EL (cell line): Measurements from ENCODE around the gene TBX20.

Source experiments
- DNase-seq: peaks from one replicate; pipeline ENCODE4 v3.0.0-alpha.2; 2016

Gene TBX20, protein sequence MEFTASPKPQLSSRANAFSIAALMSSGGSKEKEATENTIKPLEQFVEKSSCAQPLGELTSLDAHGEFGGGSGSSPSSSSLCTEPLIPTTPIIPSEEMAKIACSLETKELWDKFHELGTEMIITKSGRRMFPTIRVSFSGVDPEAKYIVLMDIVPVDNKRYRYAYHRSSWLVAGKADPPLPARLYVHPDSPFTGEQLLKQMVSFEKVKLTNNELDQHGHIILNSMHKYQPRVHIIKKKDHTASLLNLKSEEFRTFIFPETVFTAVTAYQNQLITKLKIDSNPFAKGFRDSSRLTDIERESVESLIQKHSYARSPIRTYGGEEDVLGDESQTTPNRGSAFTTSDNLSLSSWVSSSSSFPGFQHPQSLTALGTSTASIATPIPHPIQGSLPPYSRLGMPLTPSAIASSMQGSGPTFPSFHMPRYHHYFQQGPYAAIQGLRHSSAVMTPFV

DNA sequence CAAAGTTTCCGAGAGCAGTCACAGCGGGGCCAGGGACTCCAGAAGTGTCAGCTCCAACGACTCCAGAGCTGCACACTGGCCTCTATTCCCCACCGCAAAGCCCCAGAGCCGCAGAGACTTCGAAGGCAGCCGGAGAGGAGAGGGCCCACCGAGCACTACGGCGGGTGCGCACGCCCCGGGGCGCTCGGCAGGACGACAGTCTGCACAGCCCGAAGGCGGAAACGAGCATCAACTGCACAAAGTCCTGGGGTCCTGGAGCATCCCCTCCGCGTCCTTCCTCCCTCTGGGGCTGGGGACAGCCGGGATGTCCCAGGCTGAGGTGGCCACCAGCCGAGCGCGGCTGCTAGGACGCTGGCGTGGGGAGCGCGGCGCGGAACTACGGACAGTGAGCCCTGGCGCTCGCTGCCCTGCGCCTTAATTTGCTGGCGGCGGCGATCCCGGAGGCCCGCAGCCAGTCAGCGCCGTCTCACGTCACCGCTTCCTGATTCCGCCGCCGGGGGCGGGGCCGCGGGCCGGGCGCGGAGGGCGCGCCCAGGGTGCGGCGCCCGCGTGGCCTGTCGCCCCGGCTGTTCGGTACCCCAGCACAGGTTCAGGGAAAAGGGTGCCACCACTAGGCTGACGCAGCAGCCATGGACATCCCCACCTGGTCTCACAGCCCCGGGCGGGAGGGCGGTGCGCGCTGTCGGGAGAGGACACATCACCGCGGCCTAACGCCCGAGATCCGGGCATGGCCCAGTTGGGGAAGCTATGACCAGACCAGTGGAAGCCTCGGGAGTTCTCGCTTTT lies at the start of gene TBX20:
TBX20 (minus strand) TSS at position 391 of the 786 bp plus-strand sequence. CDS start 480 bp downstream, outside the sequence.
- peak; percentile 13 for DNase-seq

DNA sequence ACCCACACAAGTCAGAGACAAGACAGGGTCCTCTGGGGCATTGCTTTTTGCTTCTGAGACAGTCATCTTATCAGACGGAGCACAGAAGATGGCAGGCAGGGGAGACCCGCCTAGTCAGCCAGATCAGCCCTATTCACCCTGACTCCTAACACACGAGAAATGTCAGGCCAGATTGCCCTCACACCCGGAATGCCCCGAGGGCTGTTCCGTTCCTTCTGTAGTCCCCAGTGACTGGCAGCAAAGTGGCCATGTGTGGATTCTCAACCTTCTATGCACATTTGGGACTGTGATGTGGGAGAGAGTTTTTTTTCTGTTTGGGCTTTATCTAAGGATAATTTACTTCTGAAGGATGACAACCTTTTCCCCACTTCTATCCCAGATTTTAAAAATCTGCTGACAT lies 35.5 kb upstream of the TBX20 start:
- no peak for DNase-seq

DNA sequence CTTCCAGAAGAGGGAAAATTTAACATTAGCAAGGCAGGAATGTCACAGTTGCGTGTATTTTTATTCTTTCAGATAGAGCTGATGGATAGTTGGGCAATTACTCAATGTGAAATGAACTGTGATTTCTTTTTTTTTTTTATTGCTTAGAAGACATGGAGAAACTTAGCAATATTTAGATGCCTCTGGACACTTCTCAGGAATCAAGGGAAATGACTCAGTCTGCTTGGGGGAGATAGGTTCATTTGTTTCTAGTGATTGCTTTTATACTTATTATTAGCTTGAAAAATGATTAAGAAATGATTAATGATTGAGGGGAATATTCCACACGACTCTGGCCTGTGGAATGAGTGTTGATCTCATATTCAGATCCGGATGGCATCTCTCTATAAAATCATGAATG lies 33.1 kb upstream of the TBX20 start:
- DNase-seq, result peak; percentile 18

DNA sequence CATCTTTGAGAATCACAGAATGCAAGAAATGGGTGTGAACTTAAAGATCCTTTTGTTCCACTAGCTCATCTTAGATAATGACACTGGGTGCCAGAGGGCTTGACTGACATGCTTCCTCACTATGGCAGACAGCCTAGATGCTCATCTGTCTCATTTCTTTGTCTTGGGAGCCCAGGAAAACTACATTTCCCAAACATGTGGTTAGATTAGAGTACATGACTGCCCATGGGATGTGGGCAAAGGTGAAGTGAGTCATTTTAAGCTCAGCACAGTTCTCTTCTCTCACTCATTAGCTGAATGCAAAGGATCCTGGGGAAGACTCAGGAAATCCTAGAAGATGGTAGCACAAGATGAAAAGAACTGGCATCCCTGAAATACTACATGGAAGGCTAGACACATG lies 32.5 kb upstream of the TBX20 start:
- peak; percentile 55 for DNase-seq

DNA sequence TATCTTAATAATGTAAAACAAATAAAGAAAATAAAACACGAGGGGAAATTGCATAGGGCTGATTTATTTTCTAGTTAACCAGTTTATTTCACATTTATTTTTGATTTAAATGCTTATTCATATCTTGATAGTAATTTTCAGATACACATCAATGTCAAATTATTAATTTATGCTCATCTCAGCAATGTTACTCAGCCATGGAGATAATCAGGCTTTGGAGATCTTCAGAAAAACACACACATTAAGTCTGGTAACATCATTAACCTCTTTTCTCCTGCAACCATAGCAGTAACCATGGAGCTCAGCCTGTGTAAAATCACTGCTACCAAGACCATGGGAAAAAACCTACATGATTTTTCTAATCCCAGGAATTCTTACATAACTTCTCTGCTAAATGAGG lies 31.9 kb upstream of the TBX20 start:
- no peak for DNase-seq

DNA sequence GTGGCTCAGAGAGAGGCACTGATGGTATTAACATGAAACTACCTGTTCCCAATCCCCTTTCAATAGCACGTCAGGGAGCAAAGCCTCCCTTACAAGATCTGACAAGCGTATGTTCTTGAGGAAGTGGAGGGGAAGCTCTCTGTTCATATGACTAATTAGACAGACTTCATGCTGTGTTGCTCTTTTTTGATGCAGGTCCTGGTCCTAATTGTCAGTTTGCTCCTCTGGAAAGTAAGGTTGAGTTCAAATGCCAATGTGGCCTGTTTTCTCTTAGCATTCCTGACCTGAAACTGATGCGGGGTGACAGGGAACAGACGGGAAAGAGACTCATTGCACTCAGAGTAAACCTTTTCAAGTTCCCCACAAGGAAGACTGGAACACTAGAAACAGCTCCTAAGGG lies 27.0 kb upstream of the TBX20 start:
- no peak for DNase-seq

DNA sequence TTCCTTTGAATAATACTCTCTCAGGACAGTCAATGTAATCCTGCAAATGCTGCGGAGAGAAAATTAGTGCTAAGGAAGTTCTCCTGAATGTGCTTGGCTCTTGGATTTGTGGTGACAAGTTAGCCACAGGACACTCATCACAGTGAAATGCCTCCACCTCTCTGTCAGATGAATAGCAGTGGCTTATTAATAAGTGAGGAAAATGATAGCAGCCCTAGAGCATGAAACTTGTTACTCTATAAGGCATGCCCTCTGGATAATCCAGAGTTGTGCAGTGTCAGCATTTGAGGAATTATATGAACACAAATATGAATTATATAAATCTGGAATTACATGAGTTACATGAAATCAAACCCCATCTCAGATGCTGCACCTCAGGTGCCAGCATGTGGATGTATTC lies 23.5 kb upstream of the TBX20 start:
- no peak for DNase-seq

DNA sequence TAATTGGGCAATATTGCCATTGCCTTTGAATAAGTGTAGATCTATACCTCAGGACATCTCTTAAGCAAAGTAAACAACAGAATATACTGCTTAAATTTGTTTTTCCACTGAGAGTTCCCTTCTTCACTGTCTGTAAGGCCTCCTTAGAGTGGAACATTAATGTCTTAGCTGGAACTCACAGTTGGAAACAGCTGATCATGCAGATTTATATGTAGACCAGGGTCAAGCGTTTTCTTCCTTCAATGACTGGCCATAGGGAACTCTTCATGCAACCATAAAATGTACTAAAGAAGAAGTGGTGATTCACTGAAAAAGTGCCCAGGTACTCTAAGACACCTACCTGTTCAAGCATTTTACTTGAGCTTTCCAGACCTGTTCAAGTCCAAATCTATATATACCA lies 18.3 kb upstream of the TBX20 start:
- no peak for DNase-seq

DNA sequence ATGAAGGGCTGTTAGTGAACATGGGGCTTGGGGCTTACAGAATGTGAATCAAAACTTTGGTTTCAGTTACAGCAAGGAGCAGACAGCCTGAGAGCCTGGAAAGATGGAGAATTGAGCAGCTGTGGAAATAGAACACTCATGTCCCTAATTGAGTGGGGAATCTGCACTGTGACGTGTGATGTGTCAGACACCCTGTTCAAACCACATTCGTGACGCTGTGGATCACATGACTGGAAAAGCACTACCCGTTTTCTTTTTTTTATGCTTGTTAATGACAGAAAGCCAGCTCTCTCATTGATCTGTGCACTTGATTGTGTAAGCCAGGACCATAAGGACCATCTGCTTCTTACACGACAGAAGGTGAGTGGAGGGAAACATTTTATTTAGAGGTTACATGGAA lies 15.1 kb upstream of the TBX20 start:
- no peak for DNase-seq

DNA sequence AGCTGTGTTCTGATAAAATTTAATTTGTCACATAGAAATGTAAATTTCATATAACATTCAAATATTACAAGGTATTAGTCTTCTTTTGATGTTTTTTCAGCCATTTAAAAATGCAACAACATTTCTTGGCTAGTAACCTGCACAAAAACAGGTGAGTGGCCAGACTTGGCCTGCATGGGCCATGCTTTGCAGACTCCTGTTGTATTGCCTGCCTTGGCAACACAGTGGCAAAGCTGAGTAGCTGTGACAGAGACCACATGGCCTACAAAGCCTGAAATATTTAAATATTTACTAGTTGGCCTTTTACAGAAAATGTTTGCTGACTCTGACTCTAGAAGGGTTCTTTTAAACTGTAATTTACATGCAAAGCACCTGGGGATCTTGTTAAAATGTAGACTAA lies 13.5 kb upstream of the TBX20 start:
- DNase-seq, result no peak

DNA sequence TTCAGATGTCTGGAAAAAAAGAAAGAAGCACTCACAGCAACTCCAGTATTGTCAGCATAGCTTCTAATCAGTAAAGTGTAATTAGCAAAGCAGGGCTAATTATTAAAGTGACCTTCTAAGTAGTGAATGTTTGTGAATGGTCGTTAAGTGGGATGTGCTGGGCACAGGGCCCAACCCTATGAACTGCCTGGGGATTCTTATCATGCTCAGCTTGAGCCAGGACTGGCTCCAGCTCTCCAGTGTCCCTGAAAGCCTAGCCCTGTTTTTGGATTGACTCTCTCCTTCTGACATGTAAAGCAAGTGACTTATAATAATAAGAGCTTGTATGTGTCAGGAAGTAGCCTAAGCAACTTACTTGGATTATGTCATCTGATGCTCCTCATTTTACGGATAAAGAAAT lies 9.5 kb upstream of the TBX20 start:
- no peak for DNase-seq

DNA sequence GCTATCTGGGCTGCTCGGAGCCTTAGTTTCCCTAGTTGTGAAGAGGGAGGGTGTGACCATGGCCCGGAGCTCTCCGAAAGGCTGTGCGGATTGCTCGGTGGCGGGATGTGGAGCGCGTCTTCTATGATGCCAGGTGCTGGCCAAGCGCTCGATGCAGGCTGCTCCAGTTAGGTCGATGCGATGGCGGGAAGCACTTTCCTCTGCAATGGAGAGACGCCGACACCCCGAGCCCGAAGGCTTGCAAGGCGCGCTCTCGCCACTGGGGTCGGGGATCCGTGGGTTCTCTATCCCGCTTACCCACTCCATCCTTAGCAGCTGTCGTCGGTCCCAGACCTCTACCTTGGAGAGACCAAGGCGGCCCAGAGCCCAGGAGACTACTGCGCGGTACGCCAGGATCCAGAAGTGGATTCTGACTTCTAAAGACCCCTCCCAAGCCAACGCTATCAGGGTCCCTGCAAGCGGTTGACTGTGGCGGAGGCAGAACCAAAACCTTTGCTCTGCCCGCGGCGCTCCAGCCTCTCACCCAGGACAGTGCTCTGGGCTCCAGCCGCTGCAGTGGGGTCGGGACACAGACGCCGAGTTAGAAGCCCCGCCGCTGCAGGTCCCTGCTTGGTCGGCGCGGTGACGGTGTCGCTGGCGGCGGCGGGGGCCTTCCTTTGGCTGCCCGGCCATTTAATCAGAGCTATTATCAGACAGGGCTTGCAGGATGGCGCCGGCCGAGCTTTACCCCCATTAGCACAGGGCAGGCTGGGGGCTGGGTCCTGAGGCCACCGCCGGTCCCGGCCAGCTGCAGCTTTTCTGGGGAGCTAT lies 7.8 kb upstream of the TBX20 start:
- no peak for DNase-seq

DNA sequence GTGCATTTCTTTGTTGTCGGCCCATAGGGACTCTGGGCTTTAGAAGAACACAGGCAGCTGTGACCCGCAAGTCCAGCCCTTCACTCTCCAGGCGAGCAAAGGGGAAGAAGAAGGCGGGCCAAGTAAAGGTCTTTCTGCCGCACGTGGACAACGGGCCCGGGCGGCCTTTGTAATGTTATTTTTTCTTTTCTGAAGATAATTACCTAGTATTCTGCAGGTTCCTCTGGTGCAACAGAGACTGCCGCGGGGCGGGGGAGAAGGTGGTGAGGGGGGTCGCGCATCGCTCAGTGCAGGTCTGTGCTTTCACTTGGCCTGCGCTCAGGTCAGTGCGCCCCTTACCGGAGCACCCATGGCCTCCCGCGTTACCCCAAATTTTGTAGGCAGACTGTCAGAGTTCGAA lies 7.1 kb upstream of the TBX20 start:
- no peak for DNase-seq

DNA sequence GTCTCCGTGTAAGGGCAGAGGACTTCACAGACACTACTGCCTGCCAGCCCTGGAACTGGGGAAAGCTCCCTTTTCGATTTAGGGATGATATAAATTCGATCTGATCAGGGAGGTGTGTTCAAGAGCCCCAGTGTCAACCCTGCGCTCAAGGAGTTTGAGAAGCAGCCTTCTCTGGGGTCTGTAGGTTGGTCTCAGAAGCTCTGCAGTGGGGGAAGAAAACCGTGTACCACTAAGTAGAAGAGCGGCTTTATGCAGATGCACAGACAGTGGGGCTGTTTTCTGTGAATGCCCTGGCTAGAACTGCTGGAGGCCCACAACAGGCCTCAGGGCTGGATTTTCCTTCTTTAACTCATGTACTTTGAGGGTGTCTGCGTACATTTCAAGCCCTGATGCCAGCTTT lies 6.3 kb upstream of the TBX20 start:
- no peak for DNase-seq

DNA sequence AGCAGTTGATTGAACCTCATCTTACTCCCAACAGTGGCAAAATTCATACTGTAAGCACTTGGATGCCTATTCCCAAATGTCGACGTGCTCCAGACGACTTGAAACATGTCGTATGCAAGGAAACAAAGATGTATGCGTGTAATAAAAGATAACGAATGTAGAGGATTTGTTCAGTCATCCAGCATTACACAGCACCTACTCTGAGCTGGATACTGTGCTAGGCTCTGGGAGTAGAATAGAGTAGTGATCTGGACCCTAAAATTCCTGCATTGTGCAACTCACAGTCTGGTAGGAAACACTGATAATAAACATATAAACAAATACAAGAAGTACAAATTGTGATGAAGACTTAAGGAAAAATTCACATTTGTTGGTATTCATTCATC lies 5.6 kb upstream of the TBX20 start:
- DNase-seq, result no peak

DNA sequence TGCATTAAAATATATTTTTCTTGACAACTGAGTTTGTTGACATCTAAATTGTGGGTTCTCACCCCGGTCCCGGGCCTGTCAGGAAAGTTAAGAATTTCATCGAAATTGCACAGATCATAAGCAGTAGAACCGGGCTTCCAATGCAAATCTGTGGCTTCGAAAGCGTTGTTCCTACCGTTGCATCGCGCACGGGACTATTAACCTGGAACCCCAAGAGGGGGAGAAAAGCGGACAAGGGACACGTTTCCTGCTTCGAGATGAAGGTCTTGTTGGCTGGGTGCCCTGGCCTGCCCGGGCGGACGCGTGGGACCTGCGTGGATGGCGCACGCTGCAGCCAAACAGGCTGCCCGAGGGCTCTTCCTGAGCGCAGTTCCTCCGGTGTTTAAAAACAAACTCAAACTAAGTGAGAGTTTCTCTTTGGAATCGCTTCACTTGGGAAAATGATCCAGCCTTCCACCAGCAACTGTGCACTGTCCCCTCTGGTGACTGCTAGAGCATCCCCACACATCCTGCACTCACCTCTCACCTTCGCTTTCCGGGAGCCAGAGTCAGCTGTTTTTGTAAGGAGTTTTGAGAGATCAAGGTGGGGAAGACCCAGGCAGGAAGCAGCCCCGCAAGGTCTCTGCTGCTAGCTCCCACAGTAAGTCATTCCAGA lies 5.1 kb upstream of the TBX20 start:
- no peak for DNase-seq

DNA sequence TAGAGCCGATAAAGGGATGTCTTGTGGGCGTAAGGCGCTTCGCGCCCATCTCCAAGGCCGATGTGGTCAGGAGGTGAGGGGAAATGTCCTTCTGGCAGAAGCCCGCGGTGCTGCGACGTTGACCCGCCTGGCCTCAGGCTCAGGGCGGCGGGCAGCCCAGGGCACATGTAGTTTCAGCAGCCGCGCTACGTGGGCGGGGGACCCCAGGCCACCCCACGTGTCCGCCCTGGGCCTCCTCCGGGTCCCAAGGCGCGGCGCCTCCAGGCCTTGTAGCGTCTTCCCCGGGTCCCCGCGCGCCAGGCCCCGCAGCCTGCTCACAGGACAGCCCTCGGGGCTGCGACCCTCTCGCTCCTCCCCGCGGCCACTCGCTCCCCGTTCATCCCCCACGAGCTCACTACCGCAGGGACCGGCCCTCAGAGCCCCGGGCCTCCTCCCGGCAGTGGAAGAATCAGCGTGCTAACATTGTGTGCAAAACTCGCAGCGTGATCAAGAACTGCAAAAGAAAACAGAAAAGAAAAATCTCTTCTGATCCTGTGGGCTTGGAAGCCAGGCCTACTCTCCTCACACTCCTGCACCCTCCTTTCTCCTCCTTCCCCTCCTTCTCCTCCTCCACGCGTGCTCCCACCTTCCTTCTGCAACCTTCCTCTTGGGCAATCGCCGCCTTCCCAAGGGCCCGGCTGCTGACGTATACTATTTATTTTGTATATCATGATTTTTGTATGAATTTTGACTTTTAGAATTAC lies 4.4 kb upstream of the TBX20 start:
- no peak for DNase-seq

DNA sequence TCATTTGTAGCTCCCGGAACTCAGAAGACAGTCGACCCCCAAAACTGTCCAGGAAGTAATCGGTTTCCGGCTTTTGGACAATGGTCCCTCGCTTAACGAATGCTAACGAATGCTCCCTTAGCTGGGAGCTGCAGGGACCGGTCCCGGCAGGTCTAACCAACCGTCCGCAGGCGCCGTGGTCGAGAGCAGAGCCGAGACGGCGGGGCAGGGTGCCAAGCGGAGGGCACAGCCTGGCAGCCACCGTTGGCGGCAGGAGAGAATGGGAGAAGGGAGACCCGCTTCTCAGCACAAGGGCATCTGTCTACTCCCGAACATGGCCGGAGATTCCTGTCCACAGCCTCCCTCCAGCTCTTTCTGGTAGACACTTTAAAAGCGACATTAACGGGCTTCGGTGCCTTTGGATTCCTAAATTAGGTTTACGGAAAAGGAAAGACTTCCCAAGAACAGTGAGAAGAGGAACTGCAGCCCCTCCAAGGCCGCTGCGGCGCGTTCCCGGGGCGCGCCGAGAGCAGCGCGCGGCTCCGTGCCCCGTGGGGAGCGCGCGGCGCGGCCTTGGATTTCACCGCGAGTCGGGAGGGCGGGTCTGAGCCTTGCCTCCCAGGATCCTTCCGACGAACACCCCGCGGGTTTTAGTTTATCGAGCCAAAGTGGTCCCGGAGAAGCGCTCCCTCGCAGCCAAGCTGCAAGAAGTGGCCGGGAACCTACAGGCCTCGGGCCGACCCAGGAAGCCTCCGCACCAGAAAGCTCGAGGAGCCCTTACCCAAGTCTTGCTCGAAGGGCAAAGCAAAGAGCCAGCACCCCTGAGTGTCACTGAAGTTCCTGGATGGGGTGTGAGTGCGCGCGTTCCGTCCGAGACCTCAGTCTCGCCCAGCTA lies 3.6 kb upstream of the TBX20 start:
- DNase-seq, result no peak

DNA sequence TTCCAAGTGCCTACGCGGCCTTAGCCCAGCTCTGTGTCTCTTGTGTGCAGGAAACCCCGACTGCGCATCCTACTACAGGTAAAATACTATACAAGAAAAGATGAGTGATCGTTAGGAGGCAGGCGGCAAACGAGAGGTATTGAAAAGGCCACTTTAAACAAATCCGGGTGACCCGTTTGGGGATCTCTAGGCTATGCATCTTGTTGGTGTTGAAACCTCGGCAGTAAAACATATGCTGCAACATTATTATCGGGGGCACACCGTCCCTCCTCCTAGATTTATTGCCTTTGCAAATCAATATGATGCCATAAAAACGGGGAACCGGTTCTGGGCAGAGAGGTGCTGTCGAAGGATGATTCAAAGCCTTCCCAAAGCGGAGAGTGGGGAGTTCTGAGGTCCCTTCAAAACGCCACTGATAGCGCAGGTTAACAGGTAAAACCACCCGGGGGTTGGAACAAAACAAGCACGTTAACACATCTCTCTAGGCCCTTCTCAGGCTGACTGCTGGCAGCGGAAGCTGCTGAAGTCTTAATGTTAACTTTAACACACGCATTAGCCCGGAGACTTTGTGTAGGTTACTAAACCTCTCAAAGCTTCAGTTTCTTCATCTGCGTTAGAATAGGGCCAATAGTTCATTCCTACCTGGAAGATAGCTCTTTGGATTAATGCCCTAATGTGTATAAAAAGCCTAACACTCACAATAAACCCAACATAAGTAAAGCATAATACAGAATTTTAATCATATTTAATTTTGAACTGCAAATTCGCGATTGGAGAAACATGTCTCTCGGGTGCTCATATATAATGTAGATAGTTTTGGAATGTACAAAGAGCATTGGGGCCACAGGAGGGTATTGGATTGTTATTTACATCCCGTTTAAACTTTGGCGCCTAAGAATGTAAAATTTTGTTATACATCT lies 2.6 kb upstream of the TBX20 start:
- DNase-seq, result no peak
